Measurements from ENCODE around the gene TMEM271.
"Not testable (repeated sequence)": the region's sequence is repeated elsewhere in the genome, so short reads cannot be mapped to it uniquely, and the experiment has no call there.

Gene TMEM271

GRCh38 chr4:609400-610050, 33.4 kb upstream of the TMEM271 start:
- no peak for DNase-seq

GRCh38 chr4:608236-608635, 32.1 kb upstream of the TMEM271 start:
- no peak for DNase-seq

GRCh38 chr4:605702-606425, 29.8 kb upstream of the TMEM271 start:
- no peak for DNase-seq

DNA sequence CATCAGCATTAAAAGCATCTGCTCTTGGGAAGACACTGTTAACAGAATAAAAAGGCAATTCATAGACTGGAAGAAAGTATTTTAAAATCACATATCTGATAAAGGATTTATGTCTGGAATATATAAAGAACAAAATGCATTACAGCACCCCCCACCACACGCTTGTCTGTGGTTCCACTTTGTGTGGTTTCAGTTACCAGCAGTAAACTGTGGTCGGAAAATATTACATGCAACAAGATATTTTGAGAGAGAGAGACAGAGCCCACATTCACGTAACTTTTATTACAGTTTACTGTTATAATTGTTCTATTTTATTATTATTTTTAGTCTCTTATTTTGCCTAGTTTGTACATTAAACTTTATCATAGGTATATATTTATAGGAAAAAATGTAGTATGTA, 28.0 kb upstream of the TMEM271 start:
- DNase-seq, result no peak

DNA sequence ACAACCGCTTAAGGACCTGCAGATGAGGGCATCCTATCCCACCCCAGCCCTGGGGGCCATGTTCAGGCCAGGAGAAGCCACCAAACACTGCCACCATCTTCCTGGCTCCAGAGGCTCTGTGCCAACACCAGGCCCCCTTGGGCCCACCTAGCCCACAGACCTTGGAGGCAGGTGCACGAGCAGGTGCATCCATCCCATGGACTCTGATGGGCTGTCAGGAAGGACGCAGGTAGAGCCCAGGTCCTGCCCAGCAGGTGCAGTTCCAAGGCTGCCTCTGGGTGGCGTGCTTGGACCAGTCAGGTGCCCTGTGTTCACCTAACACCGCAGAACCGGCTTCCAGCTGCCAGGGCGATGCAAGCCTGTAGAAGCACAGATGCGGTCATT, 26.5 kb upstream of the TMEM271 start:
- peak in 1 of 2 experiments; percentile 30 for DNase-seq

- DNase-seq, result no peak
Measured at GRCh38 chr4:601612-602558, 25.8 kb upstream of the TMEM271 start.

DNA sequence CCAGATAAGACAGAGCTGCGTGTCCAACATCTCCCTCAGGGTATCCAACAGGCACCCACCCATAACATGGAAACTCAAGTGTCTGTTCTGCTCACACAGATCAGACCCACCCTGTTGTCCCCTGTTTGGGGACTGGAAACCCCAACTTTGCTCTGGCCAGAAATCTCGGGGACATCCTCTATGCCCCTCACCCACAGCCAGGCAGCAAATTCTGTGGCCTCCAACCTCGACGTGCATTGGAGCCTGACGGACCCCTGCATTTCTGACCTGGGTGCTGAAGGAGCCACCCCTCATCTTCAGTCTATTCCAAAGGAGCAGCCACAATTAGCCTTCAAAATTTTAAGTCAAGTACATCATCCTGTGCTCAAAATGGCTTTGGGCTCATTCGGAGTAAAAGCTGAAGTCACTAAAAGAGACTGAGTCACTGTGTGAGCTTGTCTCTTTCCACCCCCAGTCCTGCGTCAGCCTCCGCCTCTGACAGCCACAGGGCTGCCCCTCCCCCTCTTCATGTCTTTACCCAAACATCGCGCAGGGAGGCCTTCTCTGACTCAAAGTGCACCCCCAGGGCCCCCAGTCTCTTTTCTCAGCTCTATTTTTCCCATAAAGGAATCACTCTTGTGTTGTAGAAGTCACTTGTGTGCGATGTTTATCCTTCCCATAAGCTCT, 24.9 kb upstream of the TMEM271 start:
- DNase-seq, result no peak

DNA sequence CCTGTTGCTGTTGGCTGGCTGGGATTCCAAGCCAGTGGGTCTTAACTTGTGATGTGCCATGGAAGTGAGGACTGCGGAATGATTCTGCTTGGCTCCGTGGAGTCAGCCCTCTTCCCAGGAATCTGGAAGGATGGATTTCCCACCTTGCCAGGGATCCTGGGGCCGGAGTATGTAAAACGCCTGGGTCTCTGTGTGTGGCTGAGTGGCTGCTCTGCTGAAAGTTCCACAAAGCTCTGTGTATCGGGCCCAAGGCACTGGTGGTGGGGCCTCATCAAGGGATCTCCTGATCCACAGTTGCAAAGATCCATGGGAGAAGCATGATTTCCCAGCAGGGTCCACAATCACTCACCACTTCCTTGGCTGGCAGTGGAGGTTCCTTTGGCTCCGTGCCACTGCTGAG, 24.1 kb upstream of the TMEM271 start:
- DNase-seq, result no peak

GRCh38 chr4:598925-599324, 22.8 kb upstream of the TMEM271 start:
- no peak for DNase-seq

DNA sequence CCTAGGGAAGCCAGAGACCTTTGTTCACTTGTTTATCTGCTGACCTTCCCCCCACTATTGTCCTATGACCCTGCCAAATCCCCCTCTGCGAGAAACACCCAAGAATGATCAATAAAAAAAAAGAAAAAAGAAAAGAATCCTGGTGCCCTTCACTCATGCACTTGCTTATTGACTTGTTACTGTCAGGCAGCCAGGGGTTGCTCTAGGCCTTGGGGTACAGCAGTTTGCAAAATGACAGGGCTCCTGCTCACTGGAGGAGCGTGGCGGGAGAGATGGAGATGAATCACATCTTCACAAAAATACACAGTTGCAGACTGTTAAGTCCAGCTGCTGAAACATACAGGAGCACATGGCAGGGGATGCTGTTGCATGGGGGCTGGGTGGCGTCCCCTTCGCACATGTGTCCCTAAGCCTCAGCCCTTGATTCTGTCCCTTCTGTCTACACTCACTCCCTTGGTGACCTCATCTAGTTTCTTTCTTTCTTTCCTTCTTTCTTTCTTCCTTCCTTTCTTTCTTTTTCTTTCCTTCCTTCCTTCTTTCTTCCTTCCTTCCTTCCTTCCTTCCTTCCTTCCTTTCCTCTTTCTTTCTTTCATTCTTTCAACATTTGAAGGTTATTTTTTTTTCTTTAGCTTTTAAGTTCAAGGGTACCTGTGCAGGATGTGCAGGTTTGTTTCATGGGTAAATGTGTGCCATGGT, 16.9 kb upstream of the TMEM271 start:
- DNase-seq, result no peak

DNA sequence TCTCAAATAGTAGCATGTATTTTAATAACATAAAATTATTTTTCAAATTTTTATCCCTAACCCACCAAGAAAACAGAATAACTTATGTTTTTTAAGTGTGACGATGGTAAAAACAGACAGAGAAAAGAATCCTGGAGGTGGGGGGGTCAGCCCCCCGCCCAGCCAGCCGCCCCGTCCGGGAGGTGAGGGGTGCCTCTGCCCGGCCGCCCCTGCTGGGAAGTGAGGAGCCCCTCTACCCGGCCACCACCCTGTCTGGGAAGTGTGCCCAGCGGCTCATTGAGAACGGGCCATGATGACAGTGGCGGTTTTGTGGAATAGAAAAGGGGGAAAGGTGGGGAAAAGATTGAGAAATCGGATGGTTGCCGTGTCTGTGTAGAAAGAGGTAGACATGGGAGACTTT, 16.1 kb upstream of the TMEM271 start:
- DNase-seq, result not testable (repeated sequence)

- no peak for DNase-seq
Measured at GRCh38 chr4:590313-590841, 14.3 kb upstream of the TMEM271 start.

DNA sequence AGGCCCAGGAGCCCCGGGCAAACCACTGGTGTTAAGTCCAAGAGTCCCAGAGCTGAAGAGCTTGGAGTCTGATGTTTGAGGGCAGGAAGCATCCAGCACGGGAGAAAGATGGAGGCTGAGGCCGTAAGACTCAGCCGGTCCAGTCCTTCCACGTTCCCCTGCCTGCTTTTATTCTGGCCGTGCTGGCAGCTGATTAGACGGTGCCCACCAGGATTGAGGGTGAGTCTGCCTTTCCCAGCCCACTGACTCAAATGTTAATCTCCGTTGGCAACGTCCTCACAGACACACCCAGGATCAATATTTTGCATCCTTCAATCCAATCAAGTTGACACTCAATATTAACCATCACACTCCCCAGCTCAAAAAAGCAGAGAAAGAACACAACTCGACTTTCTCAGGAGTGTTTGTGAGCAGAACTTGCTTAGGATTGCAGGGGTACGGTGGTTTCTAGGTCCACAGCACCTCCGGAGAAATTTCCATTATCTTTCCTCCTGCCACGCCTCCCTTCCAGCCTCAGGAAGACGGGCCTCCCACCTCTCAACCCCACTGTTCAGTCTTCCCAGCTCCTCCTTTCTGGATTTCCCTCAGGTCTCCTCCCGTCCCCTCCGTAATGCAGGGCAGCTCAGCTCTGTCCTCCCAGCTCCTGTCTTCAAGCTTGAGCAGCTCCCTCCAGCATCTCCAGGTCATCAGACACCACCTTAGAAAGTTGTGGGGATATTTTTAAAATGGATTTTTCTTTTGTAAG, 13.3 kb upstream of the TMEM271 start:
- DNase-seq, result no peak

- DNase-seq, result no peak
Measured at GRCh38 chr4:588351-588849, 12.3 kb upstream of the TMEM271 start.

DNA sequence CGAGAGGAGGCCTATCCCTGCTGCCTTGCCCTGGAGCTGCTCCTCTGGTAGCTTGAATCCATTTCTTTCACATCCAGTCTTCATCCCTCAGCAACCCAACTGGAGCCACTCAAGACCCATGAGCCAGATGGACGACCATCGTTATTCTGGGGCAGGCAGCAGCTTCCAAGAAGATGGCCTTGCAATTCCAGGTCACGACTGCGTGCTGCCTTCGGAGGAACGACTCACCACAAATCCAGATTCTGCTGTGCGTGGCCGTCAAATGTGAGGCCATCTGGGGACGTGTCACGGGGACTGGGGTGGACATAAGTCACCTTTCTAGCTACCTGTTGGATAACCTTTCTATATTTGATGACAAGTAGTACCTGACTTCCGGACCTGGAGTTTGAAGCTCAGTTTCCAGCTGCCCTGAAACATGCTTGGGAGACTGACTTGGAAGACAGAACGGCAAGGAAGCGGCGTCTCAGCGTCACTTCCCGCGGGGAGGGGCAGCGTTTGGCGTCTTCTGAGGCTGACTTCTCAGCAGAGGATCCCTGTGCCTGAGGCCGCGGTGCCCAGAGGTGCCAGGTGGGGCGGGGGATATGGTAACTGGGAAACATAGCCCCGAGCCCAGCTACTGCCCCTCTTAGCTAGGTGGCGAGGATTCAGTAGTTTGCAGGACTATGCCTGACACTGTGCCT, 11.7 kb upstream of the TMEM271 start:
- DNase-seq, result no peak

DNA sequence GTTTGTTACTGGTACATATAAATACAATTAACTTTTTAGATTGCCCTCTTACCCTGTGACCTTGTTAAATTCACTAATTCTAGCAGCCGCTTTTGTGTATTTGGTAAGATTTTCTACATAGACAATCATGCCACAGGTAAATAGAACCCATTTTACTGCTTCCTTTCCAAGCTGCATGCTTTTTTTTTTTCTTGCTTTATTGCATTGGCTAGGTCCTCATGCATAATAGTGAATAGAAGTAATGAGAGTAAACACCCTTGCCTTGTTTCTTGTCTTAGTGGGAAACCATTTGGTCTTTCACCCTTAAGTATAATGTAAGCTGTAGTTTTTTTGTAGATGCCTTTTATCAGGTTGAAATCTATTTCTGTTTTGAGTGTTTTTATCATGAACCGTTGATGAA, 7.7 kb upstream of the TMEM271 start:
- no peak for DNase-seq

DNA sequence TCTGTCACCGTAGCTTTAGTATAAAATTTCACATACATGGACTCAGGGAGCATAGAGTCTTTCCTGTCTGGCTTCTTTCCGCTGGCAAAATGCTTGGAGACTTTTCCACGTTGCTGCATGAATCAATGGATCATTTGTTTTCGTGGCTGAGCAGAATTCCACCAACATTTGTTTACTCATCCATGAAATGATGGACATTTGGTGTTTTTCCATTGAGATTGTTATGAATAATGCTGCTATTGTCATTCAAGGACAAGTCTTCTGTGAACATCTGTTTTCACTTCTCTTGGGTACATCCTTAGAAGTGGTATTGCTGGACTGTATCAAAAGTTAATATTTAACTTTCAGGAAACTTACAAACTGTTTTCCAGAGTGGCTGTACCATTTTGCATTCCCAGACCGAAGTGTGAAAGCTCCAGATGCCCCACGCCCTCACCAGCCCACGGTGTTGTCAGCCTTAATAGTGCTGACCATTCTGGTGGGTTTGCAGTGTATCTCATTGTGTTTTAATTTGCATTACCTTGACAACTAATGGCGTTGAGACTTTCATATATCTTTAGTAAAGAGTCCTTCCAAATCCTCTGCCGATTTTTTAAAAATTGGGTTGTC, 5.8 kb upstream of the TMEM271 start:
- no peak for DNase-seq

DNA sequence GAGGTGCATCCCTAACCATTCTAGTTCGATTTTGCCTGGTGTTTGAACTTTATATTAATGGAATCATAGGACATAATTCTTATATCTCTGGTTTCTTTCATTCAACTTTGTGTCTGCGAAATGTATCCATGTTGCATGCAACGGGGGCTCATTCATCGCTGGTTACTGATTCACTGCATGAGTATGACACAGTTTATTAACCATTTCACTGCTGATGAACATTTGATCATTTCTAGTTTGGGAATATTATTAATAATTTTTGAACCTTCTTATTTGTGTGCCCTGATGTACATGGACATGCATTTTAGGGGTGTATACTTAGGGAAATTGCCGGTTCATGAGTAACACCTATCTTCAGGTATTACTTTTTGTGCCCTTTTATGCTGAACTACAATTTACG, 5.1 kb upstream of the TMEM271 start:
- no peak for DNase-seq

DNA sequence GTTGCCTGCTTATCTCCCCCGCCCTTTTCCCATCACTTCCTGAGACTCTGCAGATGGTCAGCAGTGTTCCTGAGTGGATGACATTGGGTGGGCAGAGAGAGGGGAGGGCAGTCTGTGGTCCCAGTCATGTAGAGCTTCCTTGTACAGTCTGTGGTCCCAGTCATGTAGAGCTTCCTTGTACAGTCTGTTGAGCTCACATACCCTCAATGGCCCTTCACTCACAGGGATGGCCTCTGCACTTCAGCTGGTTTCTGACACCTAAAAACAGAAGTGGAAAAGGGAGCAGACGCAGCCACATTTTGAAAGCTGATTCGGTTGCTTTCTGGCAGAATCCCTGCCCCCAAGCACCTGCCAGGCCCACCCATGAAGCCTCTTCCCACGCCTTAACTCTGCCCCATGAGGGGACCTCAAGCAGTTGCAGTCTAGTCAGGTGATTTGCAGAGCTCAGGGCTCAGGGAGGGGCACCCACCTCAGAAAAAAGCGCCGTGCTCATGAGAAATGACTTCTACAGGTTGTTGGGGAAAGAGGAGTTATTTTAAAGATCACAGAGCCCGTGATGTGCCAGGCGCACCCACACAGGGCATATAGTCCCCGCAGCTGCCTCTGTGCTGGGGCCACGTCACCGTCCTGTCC, 3.6 kb upstream of the TMEM271 start:
- DNase-seq, result no peak
